Activated T-cell treated with anti-CD3 and anti-CD28 coated beads for 4 hours (primary cell): ENCODE measurements around the gene ART4.
A peak's percentile ranks its signal among the peaks of the same experiment; 100 is the strongest.

Source experiments
- DNase-seq: peaks from one replicate; pipeline ENCODE4 v3.0.0-alpha.2; 2020

ART4 gene

DNA sequence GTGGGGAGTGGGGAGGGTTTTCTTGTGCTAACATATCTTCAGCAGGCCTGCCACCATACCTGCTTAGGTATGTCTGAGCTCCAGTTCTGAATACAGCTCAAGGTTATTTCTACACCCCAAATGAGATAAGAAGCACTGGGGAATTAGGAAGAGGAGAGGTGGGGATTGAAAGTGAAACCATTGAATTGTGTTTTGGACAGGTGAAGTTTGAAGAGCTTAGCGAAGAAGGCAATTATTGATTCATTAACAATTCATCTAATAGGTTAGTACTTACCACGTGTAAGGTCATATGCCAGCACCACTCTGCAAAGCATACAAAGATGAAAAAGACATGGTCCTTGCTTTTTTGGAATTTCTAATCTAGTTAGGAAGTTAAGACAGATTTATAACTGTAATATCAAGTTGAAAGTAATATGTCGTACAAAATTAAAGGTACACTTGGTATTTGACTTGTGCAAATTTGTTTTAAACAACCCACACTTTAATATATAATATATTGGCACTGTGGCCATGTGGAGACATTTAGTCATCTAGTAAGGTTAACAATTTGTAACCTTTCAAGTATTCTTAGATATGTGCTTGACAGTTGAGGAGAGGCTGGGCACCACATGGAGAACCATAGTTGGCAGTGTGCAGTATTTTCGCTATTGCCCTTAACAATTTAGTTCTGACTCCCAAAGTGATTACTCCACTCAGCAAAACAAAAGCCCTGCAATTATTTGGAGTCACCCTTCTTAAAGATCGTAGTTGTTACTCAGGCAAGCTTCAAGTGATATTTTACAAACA lies 33.0 kb downstream of the ART4 start:
- no peak for DNase-seq

DNA sequence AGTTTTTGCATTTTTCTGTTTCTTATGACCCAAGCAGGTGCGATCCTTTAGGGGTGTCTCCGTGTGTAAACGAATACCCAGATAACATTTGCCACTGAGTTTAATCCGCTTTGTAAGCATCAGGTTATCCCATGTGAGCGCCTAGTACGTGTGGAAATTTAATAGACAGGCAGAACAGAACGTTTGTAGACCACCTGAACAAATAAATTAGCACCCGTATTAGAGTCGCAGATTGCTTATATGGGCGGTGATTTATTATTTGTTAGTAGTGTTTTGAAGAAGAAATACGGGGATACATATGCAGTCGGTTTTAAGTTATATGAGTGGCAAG lies 39.5 kb downstream of the ART4 start:
- no peak for DNase-seq

DNA sequence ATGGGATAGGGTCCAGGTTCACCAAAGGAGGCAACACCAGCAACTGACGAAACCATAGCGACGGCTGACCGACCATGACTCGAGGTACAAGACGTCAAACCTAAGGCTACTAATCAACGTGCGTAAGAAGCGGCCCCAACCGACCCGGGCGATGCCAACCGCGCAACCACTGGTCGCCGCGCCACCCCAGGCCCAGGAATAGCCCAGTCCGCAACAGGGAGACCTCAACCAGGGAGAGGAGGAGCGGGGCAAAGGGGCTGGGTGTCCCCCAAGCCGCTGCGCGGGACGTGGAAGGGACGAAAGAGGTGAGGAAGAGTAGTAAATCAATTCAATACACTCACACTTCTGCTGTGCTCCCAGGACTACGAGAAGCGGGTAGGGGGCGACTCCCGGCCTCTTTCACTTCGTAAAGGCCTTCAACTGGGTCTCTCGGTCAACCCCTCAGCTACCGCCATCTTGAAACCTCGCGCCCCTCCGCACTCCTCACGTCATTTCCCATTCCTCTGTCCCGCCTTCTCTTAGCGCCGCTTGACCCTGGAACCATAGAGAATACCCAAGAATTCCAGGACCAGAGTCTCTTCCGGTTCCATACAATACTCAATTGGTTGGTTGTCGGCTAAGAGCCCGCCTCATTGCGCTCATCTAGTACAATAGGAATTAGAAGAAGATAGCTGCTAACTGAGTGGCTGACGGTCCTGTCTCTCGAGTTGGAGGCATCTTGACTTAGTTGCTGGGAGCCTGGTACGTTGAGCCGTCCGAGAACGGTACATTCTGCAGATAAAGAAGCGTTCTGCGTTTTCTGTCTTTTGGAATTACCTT lies 40.1 kb downstream of the ART4 start, which contains the start of the genes C12orf60 and WBP11:
TSS of gene C12orf60 (plus strand) at position 660 of the 819 bp plus-strand sequence. CDS start 19,266 bp downstream, outside the sequence.
TSS of gene WBP11 (minus strand) at position 468 of the 819 bp plus-strand sequence. CDS start 2,095 bp downstream, outside the sequence.
- DNase-seq, result peak; percentile 81

DNA sequence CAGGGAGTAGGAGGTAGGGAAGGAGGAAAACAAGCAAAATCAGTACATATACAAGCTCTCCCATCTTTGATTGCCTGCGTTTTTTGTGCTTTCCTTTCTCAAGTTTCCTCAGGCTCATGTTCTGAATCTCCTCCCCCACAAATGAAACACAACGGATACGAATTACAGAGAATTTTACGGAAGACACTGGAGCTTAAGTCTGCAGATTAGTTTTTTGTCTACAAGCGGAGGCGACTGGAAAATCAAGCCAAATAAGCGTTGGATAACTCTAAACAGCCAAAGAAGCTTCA lies 40.7 kb downstream of the ART4 start:
- DNase-seq, result no peak

DNA sequence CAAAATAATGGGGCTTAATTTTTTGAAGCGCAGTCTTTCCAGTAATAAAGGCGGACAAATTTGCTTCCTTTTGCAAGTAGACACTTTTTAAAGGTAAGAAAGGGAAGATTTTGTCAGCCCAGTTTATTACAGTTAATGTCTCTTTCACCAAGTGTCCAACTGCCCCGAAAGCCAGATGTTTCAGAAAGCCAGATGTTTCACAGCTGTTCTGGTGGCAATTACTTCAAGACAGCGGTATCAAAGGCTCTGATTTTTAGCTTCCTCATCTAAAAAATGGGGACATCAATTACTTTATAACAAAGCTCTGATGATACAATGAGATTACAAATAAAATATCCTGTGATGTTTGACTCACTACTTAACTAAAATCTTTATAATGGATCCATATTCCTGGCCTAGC lies 41.1 kb downstream of the ART4 start:
- no peak for DNase-seq

DNA sequence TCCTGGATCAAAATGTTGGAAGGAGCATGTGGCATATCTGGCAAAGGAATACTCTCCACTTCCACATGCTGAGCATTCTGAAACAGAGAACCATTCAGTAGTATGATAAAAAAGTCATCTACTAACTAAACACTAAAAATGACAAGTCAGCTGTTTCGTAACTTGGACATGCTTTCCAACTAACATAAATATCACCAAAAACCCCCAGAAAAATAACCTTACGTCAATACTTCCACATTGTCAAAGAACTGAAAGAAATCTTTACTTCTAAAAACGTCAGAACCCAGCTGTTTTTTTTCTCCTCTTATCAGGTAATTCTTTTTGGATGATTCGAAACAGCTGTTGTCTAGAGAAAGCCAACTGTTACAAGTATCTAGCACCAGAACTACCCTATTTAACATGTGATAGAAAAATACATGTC lies 48.3 kb downstream of the ART4 start:
- no peak for DNase-seq

DNA sequence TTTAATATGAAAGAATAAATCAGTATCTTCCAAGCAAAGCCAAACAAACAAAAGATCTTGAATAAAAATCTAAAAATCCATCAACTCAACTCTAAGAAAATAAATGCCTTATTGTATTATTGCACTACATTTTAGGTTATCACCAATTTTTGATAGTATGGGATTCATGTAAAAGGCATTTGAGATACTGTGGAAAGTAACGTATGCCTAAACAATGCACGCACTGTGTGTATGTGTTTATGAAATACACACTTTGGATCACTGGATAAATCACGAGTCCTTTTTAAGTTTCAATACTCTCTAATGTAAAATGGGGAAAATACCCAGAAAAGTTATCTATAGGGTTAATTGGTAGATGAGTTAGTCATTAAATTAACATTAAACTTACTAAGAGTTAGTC lies 57.8 kb downstream of the ART4 start:
- no peak for DNase-seq

DNA sequence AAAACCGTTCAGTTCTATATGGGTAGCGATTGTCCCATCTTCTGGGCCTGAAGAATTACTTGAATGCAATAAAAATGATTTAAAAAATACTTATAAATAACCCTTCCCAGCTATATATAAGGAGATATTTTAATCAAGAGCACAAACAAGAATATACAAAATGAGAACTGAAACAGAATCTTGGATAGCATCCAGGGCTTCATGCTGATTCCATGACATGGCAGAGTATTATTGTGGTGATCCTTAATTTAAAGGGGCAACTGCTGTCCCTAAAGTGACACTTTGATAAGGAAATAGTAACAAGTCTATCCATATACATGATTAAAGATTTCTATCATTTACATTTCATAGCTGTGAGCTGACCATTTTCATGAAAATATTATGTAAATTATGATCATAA lies 58.9 kb downstream of the ART4 start:
- DNase-seq, result no peak

DNA sequence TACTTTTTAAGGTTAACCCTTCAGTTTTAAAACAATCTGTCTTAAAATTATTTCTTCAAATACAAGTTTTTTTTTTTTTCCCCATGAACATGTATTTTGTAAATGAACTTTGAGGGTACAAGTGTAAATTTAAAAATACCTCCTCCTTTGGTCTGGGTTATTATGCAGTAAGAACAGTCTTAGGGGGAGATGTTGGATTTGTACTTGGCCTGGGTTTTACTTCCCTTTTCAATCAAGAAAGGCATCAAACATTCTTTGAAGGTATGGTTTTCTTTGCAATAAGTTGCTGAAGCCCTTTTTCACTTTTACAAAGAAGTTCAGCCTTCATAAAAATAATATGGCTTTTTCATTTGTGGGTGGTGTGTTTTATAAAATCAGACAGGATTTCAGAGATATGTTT lies 60.6 kb downstream of the ART4 start:
- DNase-seq, result no peak

DNA sequence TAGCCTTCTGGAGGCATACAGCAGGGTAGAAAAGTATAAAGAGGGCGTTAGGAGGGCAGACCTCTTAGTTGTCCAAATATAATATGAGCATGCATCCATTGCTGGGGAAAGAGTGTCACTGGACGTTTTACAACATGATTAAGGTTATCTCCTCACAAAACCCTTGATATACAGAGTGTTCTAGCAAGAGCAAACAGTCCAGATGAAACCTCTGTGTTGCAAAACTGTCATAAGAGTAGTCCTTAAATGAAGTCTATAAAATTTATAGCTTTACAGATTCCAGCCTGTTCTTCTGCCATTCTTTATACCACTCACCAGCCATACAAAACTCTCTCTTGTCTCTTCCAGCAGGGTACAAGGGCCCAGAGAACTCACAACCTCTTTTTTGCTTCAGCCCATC lies 61.8 kb downstream of the ART4 start:
- no peak for DNase-seq

DNA sequence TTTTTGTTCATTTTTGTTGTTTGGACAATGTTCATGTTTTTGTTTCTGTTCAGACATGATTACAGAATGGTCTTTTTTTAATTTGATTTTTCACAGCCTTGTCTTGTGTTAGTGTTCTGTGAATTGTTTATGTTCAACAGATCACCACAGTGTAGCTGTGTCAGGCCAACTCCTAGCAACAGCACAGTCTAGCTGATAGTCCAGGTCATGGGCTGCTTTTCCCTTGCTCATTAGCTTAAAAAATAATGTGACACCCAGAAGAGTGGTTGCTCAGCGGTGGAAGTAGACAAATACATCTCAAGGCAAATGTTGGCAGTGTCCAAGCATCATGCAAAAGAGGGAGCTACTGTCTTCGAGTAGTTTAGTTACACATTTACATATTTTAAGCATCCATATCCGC lies 62.5 kb downstream of the ART4 start:
- no peak for DNase-seq

DNA sequence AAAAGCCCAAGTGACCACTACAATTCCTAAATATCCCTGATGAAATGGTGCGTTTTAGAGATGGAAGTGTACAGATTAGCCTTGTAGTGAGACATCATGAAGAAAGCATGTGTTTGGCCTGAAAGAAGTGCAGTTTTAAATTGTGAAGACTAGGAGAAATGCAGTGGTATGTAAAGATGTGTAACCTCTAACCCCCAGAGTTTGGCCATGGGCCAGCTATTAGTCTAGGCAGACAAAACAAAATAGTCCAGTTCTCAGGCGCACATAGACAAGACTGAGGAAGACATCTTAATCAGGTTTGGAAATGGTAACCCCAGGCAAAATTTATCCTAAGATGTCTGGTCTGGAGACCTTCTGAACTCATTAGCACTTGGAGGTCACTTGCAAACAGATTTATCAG lies 63.5 kb downstream of the ART4 start:
- no peak for DNase-seq

DNA sequence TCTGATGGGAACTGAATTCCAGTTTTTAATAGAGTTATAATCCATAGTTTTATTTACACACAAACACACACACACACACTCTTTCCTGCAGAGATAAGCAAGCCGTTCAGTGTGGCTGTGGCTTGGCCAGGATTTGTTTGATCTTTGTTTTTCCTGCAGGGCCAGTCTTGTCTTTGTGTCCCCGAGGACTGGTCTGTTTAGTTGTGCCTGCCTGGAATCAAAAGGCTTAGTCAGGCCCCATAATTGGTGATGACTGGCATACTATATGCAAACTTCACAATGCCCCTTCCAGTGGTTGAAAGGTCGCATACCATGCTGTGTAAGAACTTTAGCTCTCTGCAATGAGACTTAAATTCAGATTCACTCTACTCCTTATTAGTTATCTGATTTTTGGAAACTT lies 66.1 kb downstream of the ART4 start:
- no peak for DNase-seq

DNA sequence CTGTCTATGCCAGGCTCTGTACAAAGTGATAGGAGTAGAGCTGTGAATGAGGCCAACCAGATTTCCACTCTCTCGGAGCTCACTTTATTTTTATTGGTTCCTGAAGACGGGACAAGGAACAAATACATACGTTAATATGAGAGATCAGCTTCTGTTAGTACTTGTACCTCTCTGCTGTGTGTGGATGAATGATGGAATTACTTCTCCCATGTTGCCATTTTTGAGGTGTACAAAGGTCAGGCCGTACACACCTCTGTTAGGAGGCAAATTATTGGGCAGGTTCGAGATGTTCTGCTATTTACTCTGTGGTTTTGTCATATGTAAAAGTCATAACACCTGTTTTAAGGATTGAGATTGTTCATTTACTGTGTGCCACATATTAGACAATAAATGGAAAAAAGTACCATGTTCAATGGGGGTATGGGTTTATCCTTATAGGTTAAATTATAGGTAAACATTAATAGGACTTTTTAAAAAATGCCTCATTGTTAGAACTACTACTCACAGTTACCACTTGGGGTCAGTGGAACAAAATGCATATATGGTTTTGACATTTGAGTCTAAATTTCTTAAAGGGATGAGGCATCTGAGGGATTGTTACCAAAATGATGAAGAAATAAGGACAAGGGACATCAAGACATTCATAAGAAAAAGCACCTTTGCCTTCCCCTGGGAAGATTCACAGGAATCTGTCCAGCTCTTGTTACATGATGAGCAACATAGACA lies 66.9 kb downstream of the ART4 start:
- DNase-seq, result no peak

DNA sequence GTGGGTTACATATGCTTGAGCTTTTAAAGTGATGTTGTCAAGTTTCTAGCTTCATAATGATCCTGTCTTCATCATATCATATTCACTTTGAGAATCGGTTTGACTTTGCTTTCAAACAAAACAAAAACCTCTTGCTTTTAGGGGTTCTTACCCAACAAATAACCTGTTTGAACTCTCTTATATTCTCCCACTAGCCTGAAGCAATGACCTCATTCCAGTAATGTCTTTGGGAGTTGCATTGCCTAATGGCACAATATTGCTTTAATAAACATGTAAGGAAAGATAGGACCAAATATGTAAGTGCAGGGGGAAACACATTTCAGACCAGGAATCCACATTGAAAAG lies 67.7 kb downstream of the ART4 start:
- DNase-seq, result no peak
